ENCODE measurements around the gene HOXA3. TPM values are rescaled to one million over a fixed set of nuclear protein-coding genes. Genes with fewer than 3 reads are reported as not detected.

HOXA3 gene
- 3.3 and 32.9 TPM in 2 replicates for total RNA-seq (2014; rRNA removed; shearing (Covaris generic); ENCODE audit: low replicate concordance)

- DNase-seq (ENCODE audit: low read depth) = peak; percentile 35
- in situ Hi-C loops (cut with HindIII; ENCODE audit: low pct_unique_long_range_greater_than_20kb, low sequenced_read_pairs) = no loop called here
Observed at GRCh38 chr7:27151931-27152815, at the start of gene HOXA3. Gene HOXA3 (minus strand): TSS chr7:27152583. CDS start chr7:27110640, 41,943 bp downstream.

- in situ Hi-C loops (cut with HindIII; ENCODE audit: low pct_unique_long_range_greater_than_20kb, low sequenced_read_pairs) = no loop called here
Observed at GRCh38 chr7:27201580-27202017, 49.2 kb upstream of the HOXA3 start.

DNA sequence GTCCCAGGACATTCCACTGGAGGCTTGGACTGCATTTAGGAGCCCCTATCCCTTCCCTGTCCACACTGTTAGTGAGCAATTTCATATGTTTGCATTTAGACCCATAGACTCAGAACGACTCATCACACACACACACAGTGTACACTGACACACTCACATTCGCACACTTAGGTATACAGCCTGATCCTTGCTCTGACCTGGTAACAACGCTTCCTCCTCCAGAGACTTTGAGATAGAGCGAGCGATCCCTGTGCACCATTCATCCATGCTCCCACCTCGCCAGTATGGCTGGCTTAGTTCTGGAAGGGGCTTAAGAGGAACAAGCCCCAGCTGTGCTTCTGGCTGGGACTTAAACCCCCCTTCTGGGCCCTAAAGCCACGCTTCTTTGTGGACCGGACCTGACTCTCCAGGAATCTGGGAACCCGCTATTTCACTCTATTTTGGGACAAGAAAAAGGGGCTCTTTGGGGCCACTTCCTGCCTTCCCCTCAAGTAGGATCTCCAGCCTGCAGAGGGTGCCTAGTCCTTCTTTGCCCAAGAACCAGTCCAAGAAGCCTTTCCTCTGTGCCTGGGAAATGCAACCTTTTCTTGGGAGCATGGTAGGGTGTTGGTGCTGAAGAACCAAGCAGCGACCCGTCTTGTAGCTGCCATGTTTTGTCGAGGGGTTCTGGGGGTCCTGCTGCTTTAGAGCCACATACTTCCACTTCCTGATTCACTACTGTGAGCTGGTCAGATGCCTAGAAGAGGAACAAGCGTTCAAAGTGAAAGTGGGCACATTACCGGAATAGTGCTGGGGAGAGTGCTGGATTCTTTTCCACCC is 48.6 kb upstream of the HOXA3 start:
- no peak for DNase-seq (ENCODE audit: low read depth)
- in situ Hi-C loops (cut with HindIII; ENCODE audit: low pct_unique_long_range_greater_than_20kb, low sequenced_read_pairs) = no loop called here

More at GRCh38 chr7:27201580-27202017, 49.2 kb upstream of the HOXA3 start:
- DNase-seq (ENCODE audit: low read depth) = no peak

DNA sequence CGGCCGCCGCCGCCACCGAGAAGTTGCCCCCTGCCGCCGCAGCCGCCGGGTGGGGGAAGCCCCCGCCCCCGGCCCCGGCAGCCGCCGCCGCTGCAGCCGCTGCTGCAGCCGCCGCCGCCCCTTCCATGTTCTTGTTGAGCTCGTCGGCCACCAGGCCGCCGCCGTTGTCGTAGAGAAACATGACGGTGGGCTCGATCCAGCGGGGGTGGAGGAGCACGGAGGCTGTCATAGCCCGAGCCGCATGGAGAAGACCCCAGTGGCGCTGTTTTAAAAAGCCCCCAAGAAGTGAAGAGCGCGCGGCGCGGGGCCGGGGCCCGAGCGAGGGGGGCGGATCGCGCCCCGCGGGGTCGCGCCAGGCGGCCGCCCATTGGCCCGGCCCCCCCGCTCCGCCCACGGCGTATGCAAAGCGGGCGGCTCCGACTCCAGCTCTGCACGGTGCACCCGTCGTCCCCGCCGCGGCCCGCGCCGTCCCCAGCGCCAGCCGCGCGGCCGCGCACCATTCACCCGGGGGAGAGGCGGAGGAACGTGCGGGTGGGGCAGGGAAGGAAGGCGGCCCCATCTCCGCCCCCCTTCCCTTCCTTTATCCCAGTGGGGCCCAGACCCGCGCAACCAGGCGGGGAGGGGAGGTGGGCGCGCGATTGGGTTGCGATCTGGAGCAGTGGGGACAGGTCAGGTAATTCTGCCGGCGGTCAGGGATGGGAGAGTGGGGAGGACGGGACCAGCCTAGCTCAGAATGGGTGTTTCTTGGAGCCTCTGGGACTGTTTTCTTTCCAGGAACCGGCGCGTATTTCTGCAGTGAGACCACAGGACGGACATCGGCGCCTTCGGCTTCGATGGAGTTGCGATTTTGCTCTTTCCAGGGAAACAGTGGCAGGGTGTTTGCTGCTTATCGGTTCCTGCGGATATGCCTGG is 47.7 kb upstream of the HOXA3 start, which contains the start of gene HOXA13:
Gene HOXA13 (minus strand): TSS at position 243 of the 912 bp plus-strand sequence. CDS start 14 bp downstream, at position 229.
- DNase-seq (ENCODE audit: low read depth) = peak; percentile 86
- in situ Hi-C loops (cut with HindIII; ENCODE audit: low pct_unique_long_range_greater_than_20kb, low sequenced_read_pairs) = no loop called here

- in situ Hi-C loops (cut with HindIII; ENCODE audit: low pct_unique_long_range_greater_than_20kb, low sequenced_read_pairs) = no loop called here
- peak; percentile 44 for DNase-seq (ENCODE audit: low read depth)
Observed at GRCh38 chr7:27198871-27199801, 46.8 kb upstream of the HOXA3 start.

- DNase-seq (ENCODE audit: low read depth) = no peak
- in situ Hi-C loops (cut with HindIII; ENCODE audit: low pct_unique_long_range_greater_than_20kb, low sequenced_read_pairs) = no loop called here
Observed at GRCh38 chr7:27198138-27198841, 45.9 kb upstream of the HOXA3 start.

- no peak for DNase-seq (ENCODE audit: low read depth)
Observed at GRCh38 chr7:27197137-27198042, 45.0 kb upstream of the HOXA3 start.

GRCh38 chr7:27196287-27196767 is 43.9 kb upstream of the HOXA3 start:
- DNase-seq (ENCODE audit: low read depth) = peak; percentile 42
- in situ Hi-C loops (cut with HindIII; ENCODE audit: low pct_unique_long_range_greater_than_20kb, low sequenced_read_pairs) = no loop called here

More at GRCh38 chr7:27197137-27198042, 45.0 kb upstream of the HOXA3 start:
- in situ Hi-C loops (cut with HindIII; ENCODE audit: low pct_unique_long_range_greater_than_20kb, low sequenced_read_pairs) = no loop called here

DNA sequence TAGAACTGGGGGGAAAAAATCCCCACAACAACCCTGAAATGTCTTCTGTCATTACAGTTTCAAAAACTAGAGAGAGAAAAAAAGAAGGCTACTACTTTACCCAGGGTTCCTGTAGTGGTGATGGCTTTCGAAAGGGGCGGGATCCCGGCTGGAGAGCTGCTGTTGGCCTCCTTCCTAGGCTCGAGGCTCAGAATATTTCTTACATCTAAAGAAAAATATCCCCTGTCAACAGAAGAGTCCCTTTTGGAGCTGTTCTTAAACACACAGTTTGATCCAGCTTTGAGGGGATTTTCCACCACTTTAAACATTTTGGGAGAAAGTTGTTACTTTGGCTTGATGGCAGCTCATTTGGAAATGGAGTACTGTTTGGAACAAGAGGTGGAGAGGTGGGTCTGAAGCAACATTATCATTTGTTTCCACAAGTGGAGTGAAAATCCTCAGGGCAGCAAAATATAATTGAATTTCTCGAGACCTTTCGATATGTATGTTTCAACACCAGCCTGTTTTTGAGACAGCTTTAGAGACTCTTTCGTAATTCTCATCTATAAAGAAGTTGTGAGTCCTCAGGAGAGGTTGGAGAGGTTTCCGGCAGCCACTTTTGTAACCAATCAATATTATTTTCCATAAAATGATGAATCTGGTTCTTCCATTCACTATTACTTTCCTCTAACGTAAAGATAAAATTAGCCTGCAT is 42.5 kb upstream of the HOXA3 start:
- DNase-seq (ENCODE audit: low read depth) = no peak
- in situ Hi-C loops (cut with HindIII; ENCODE audit: low pct_unique_long_range_greater_than_20kb, low sequenced_read_pairs) = no loop called here

GRCh38 chr7:27194002-27194352 is 41.6 kb upstream of the HOXA3 start:
- no peak for DNase-seq (ENCODE audit: low read depth)
- in situ Hi-C loops (cut with HindIII; ENCODE audit: low pct_unique_long_range_greater_than_20kb, low sequenced_read_pairs) = no loop called here

GRCh38 chr7:27193335-27194001 is 41.1 kb upstream of the HOXA3 start:
- in situ Hi-C loops (cut with HindIII; ENCODE audit: low pct_unique_long_range_greater_than_20kb, low sequenced_read_pairs) = no loop called here
- no peak for DNase-seq (ENCODE audit: low read depth)

DNA sequence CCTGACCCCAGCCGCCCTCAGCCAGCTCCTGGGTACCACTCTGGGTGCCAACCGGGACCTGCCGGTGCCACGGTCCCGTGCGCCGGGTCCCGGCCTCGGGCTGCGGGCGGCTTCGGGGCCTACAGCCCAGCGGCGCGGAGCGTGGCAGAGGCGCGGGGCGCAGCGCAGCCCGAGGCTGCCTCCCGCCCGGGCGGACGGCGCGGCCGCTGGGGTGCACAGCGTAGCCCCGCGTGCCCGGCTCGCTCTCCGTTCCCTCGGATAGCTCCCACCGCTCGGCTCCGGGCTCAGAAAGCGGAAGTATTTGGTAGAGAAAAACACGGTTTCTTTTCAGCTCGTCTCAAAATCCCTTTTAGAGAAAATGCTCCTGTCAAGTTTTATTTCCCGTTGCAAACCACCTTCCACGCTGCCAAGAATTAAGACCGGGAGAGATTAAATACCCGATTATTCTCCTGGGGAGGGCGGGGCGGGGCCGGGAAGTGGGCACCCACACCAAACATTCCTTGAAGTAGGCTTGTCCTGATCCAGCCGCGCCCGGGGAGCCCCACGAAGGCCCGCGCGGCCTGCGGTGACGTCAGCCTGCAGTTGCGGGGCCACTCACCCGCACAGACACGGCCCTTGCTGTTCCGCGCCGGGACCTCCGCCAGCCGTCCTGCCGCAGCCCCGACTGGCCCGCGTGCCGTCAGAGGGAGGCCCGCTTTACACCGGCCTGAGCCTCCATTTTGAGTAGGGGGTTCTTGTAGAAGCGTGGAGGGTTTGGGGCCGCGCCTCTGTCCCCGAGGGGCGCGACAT is 40.4 kb upstream of the HOXA3 start:
- DNase-seq (ENCODE audit: low read depth) = no peak
- in situ Hi-C loops (cut with HindIII; ENCODE audit: low pct_unique_long_range_greater_than_20kb, low sequenced_read_pairs) = no loop called here

- in situ Hi-C loops (cut with HindIII; ENCODE audit: low pct_unique_long_range_greater_than_20kb, low sequenced_read_pairs) = no loop called here
- DNase-seq (ENCODE audit: low read depth) = no peak
Observed at GRCh38 chr7:27191833-27192545, 39.6 kb upstream of the HOXA3 start.

Data from Caki2 (cell line).